ENCODE measurements around the gene GAN.
A peak's percentile ranks its signal among the peaks of the same experiment; 100 is the strongest.
"Not testable (repeated sequence)": the region's sequence is repeated elsewhere in the genome, so short reads cannot be mapped to it uniquely, and the experiment has no call there.

Gene GAN

DNA sequence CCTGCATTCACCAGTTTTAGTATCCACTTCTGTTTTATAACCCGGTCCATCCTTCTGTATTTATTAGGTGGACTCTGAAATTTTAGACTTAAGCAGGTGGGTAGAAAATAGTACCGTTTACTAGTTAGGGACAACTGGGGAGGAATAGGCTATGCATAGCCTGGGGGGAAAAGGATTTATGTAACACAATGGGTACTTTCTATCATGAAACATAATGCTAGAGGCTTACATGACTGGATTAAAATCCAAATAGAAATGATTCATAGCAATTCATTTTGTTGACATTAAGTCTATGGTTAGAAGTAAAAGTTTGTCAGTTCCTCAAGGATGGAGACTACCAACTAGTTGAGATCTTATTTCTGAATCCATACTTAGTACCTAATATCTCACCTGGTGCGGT lies 18.6 kb downstream of the GAN start:
- Histone ChIP-seq H3K4me1 (ENCODE audit: low read length) (peaks cover 12% of the 10 kb centered on the region), H4K20me1 (ENCODE audit: insufficient read depth, low read length) (peaks cover 53% of the 10 kb centered on the region), H3K27me3 (ENCODE audit: low read depth, low read length) (no peaks in the 10 kb centered on the region), H3K9me3 (ENCODE audit: insufficient read depth, low read length) (no peaks in the 10 kb centered on the region), H3K4me3 (ENCODE audit: low read length) (no peak overlapping the region), H3K79me2 (ENCODE audit: low read length) (peaks cover 21% of the 10 kb centered on the region), H3K27ac (ENCODE audit: low read length) (no peak overlapping the region), H3K36me3 (replicated peaks; ENCODE audit: low read depth, low read length) (peaks cover 7% of the 10 kb centered on the region), H3K4me2 (ENCODE audit: low read length) (no peak overlapping the region), H2AFZ (ENCODE audit: low read depth, low read length) (no peak overlapping the region), H3K9ac (ENCODE audit: low read length) (no peak overlapping the region)
- TF ChIP-seq EZH2phosphoT487 (IDR thresholded peaks at IDR 0.05; ENCODE audit: low read depth), result no peak
- TF ChIP-seq, protein P1, sequence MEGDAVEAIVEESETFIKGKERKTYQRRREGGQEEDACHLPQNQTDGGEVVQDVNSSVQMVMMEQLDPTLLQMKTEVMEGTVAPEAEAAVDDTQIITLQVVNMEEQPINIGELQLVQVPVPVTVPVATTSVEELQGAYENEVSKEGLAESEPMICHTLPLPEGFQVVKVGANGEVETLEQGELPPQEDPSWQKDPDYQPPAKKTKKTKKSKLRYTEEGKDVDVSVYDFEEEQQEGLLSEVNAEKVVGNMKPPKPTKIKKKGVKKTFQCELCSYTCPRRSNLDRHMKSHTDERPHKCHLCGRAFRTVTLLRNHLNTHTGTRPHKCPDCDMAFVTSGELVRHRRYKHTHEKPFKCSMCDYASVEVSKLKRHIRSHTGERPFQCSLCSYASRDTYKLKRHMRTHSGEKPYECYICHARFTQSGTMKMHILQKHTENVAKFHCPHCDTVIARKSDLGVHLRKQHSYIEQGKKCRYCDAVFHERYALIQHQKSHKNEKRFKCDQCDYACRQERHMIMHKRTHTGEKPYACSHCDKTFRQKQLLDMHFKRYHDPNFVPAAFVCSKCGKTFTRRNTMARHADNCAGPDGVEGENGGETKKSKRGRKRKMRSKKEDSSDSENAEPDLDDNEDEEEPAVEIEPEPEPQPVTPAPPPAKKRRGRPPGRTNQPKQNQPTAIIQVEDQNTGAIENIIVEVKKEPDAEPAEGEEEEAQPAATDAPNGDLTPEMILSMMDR (IDR thresholded peaks at IDR 0.05; ENCODE audit: low read depth, low read length), result no peak

DNA sequence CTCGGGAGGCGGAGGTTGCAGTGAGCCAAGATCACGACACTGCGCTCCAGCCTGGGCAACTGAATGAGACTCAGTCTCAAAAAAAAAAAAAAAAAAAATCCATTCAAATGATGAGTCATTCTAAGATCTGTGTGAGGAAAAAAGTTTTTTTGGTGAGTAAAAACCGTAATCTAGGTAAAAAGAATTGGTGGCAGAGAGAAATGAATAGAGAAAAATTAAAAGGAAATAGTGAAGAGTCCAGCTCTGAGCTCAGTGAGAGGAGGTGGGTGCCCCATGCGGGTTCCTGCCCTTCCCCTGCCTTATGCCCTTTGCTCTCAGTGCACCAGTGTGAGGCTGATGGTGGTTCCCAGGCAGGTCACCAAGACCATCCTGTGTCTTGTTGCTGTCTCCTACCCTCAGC lies 20.9 kb downstream of the GAN start:
- Histone ChIP-seq H3K27ac (ENCODE audit: low read length) (no peak overlapping the region), H4K20me1 (ENCODE audit: insufficient read depth, low read length) (peaks cover 53% of the 10 kb centered on the region), H3K4me2 (ENCODE audit: low read length) (peak overlapping the region; percentile 62), H3K27me3 (ENCODE audit: low read depth, low read length) (no peaks in the 10 kb centered on the region), H3K36me3 (replicated peaks; ENCODE audit: low read depth, low read length) (peaks cover 7% of the 10 kb centered on the region), H3K4me1 (ENCODE audit: low read length) (peaks cover 12% of the 10 kb centered on the region), H3K9ac (ENCODE audit: low read length) (no peak overlapping the region), H3K4me3 (ENCODE audit: low read length) (peak overlapping the region; percentile 14; the same call in 1 of the 2 replicates), H2AFZ (ENCODE audit: low read depth, low read length) (no peak overlapping the region), H3K79me2 (ENCODE audit: low read length) (peaks cover 14% of the 10 kb centered on the region), H3K9me3 (ENCODE audit: insufficient read depth, low read length) (no peaks in the 10 kb centered on the region)
- TF ChIP-seq EZH2phosphoT487 (IDR thresholded peaks at IDR 0.05; ENCODE audit: low read depth), result no peak
- TF ChIP-seq, protein P1 (IDR thresholded peaks at IDR 0.05; ENCODE audit: low read depth, low read length), result no peak

DNA sequence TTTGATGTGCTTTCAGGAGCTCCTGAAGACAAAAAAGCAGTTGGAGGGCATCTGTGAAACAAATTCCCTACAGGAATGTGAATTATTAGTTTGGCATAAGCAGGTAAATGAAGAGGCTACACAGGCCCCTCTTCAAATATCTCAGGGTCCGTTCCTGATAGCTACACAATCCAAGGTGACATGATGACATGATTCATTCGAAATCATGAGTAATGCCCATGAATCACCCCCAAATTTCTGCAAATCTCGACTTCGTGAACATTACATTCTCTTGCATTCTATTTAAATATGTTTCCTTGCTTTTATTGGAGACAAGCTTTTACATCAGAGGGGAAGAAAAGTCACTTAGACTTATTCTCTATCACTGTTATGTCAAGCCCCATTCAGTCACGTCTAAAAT lies 22.3 kb downstream of the GAN start:
- peaks cover 7% of the 10 kb centered on the region for H3K36me3 ChIP-seq (replicated peaks; ENCODE audit: low read depth, low read length)
- H3K27me3 ChIP-seq (ENCODE audit: low read depth, low read length), result no peaks in the 10 kb centered on the region
- no peaks in the 10 kb centered on the region for H3K9me3 ChIP-seq (ENCODE audit: insufficient read depth, low read length)
- H3K79me2 ChIP-seq (ENCODE audit: low read length), result peaks cover 14% of the 10 kb centered on the region
- H3K4me1 ChIP-seq (ENCODE audit: low read length), result peaks cover 12% of the 10 kb centered on the region
- H2AFZ ChIP-seq (ENCODE audit: low read depth, low read length), result no peak overlapping the region
- no peak for TF ChIP-seq EZH2phosphoT487 (IDR thresholded peaks at IDR 0.05; ENCODE audit: low read depth)
- TF ChIP-seq, protein P1 (IDR thresholded peaks at IDR 0.05; ENCODE audit: low read depth, low read length), result no peak
- peaks cover 51% of the 10 kb centered on the region for H4K20me1 ChIP-seq (ENCODE audit: insufficient read depth, low read length)
- H3K27ac ChIP-seq (ENCODE audit: low read length), result no peak overlapping the region
- H3K9ac ChIP-seq (ENCODE audit: low read length), result no peak overlapping the region
- no peak overlapping the region for H3K4me2 ChIP-seq (ENCODE audit: low read length)
- no peak overlapping the region for H3K4me3 ChIP-seq (ENCODE audit: low read length)

DNA sequence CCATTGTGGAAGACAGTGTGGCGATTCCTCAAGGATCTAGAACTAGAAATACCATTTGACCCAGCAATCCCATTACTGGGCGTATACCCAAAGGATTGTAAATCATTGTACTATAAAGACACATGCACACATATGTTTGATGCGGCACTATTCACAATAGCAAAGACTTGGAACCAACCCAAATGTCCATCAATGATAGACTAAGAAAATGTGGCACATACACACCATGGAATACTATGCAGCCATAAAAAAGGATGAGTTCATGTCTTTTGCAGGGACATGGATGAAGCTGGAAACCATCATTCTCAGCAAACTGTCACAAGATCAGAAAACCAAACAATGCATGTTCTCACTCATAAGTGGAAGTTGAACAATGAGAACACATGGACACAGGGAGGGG lies 30.4 kb downstream of the GAN start:
- H3K9me3 ChIP-seq (ENCODE audit: insufficient read depth, low read length), result peaks cover 13% of the 10 kb centered on the region; the same call in 1 of the 2 replicates
- not testable (repeated sequence) for H3K79me2 ChIP-seq (ENCODE audit: low read length); H3K27me3 ChIP-seq (ENCODE audit: low read depth, low read length); H3K27ac ChIP-seq (ENCODE audit: low read length); H3K4me3 ChIP-seq (ENCODE audit: low read length); H3K4me2 ChIP-seq (ENCODE audit: low read length); H3K36me3 ChIP-seq (replicated peaks; ENCODE audit: low read depth, low read length); H2AFZ ChIP-seq (ENCODE audit: low read depth, low read length); H3K4me1 ChIP-seq (ENCODE audit: low read length); H4K20me1 ChIP-seq (ENCODE audit: insufficient read depth, low read length); H3K9ac ChIP-seq (ENCODE audit: low read length)

DNA sequence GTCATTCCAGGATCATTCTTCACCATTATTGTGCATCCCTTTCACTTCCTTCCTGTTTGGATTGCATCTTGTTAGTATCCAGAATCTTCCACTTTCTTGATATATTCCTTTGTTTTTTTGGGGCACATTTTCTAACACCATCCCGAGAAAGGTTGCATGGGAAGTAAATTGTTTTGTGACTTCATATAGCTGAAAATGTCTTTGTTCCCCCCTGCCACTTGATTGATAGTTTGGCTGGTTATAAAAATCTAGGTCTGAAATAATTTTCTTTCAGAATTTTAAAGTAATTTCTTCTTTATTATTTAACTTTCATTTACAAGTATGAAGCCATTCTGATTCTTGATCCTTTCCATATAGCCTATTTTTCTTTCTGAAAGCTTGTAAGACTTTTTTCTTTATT lies 32.7 kb downstream of the GAN start:
- Histone ChIP-seq H3K27me3 (ENCODE audit: low read depth, low read length) (no peaks in the 10 kb centered on the region), H3K4me1 (ENCODE audit: low read length) (no peaks in the 10 kb centered on the region), H4K20me1 (ENCODE audit: insufficient read depth, low read length) (no peaks in the 10 kb centered on the region), H3K27ac (ENCODE audit: low read length) (no peak overlapping the region), H3K9ac (ENCODE audit: low read length) (no peak overlapping the region), H3K36me3 (replicated peaks; ENCODE audit: low read depth, low read length) (no peaks in the 10 kb centered on the region), H2AFZ (ENCODE audit: low read depth, low read length) (no peak overlapping the region), H3K79me2 (ENCODE audit: low read length) (no peaks in the 10 kb centered on the region), H3K4me3 (ENCODE audit: low read length) (no peak overlapping the region), H3K4me2 (ENCODE audit: low read length) (no peak overlapping the region), H3K9me3 (ENCODE audit: insufficient read depth, low read length) (peaks cover 13% of the 10 kb centered on the region; the same call in 1 of the 2 replicates)
- TF ChIP-seq, protein P1 (IDR thresholded peaks at IDR 0.05; ENCODE audit: low read depth, low read length), result no peak
- TF ChIP-seq EZH2phosphoT487 (IDR thresholded peaks at IDR 0.05; ENCODE audit: low read depth), result no peak

All from OCI-LY3 (cell line).